ENCODE data around the gene PIPOX.

PIPOX gene

GRCh38 chr17:29042679-29043538 is at the start of gene PIPOX:
PIPOX (plus strand) TSS chr17:29043141; CDS start chr17:29043226, 85 bp downstream.
- peak; percentile 99 for DNase-seq

- DNase-seq = no peak
These were observed 49.1 kb upstream of the PIPOX start for GRCh38 chr17:28993645-28994426.

GRCh38 chr17:28996554-28997096 is 46.3 kb upstream of the PIPOX start:
- no peak for DNase-seq

GRCh38 chr17:28997806-28998205 is 45.1 kb upstream of the PIPOX start:
- DNase-seq = peak; percentile 86

- peak; percentile 74 for DNase-seq
These were observed 43.7 kb upstream of the PIPOX start for GRCh38 chr17:28999206-28999605.

- no peak for DNase-seq
These were observed 42.0 kb upstream of the PIPOX start for GRCh38 chr17:29000973-29001372.

GRCh38 chr17:29002811-29003210 is 40.1 kb upstream of the PIPOX start:
- no peak for DNase-seq

- no peak for DNase-seq
These were observed 39.7 kb upstream of the PIPOX start for GRCh38 chr17:29003289-29003688.

- DNase-seq = no peak
These were observed 38.8 kb upstream of the PIPOX start for GRCh38 chr17:29004081-29004692.

GRCh38 chr17:29005936-29006511 is 36.9 kb upstream of the PIPOX start, which contains the start of gene SEZ6:
SEZ6 (minus strand) TSS chr17:29006033; CDS start chr17:29005869, 164 bp downstream.
- peak; percentile 80 for DNase-seq

GRCh38 chr17:29007456-29007855 is 35.5 kb upstream of the PIPOX start:
- DNase-seq = no peak

- DNase-seq = peak; percentile 17
These were observed 35.0 kb upstream of the PIPOX start for GRCh38 chr17:29007860-29008455.

GRCh38 chr17:29008591-29008990 is 34.4 kb upstream of the PIPOX start:
- DNase-seq = peak; percentile 37

- DNase-seq = peak; percentile 80
These were observed 32.8 kb upstream of the PIPOX start for GRCh38 chr17:29010129-29010528.

GRCh38 chr17:29010586-29010985 is 32.4 kb upstream of the PIPOX start:
- DNase-seq = peak; percentile 91

GRCh38 chr17:29012535-29012934 is 30.4 kb upstream of the PIPOX start:
- DNase-seq = no peak

- DNase-seq = no peak
These were observed 28.2 kb upstream of the PIPOX start for GRCh38 chr17:29014716-29015115.

- DNase-seq = no peak
These were observed 26.4 kb upstream of the PIPOX start for GRCh38 chr17:29016345-29017210.

- DNase-seq = peak; percentile 76
These were observed 24.0 kb upstream of the PIPOX start for GRCh38 chr17:29018788-29019474.

GRCh38 chr17:29019475-29020181 is 23.3 kb upstream of the PIPOX start:
- peak; percentile 94 for DNase-seq

Measured in NCI-H146 (cell line).